G401.6 (cell line): ENCODE results near the gene RAPGEF4.

Experiments
- FAIRE-seq: peaks from 2 replicates; lab custom pipeline; 2012; peaks lifted over from hg19 to GRCh38; lab: Jason Lieb, UNC

The RAPGEF4 gene

DNA sequence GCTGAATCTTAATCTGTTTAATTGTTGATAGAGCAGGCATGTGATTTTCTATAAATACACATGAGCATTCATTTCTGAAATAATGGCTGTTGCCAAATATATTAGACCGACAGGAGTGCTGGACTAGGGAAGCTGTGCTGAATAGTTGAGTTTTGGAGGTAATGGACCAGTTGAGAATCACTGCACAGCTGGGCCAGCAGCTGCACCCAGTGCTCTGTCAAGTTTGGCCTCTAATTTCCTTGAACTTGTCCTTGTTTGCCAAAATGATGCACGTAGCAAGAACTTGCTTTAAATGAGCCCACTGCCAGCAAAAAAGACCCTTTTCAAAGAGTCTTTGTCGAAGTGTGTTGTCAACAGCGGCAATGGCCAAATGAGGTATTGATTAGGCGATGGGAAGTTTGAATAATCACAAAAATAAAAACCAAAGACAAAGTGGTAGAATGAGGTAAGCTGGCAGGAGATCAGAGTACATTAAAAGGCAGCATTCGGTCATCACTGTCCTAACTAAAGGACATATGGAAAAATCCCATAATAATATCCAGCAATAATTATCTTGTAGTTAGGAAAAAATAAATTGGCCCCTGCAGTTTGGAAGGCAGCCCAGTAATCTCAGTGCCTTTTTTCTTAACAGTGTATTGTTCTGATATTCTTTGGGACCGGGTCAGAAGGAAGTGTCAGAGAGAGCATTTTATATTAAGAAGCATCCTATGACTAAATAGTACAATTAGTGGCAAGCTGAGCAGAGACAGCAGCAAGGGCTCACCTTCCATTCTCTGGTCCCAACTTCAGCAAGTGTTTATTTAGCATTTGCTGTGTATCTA, 126.2 kb downstream of the RAPGEF4 start:
- FAIRE-seq, result no peak

GRCh38 chr2:172863341-172863740, 127.7 kb downstream of the RAPGEF4 start:
- no peak for FAIRE-seq

DNA sequence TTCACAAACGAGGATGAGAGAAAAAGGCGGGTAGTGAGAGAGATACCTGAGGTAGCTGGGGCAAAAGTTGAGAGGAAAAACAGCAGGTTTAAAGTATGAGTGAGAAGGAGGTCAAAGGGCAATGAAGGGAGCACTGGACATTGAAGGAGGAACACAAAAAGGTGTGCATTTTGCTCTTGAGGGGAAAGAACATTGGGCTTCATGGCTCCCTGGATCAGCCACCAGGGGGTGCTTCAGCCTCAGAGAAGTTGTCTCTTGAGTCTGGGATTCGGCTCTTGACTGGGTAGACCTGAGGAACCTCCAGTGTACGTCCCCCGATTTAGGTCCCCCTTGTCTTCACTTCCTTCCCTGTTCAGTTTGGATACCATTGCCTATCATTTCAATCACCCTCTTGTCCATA, 128.5 kb downstream of the RAPGEF4 start:
- FAIRE-seq, result no peak

- FAIRE-seq, result no peak
Observed at GRCh38 chr2:172865422-172865821, 129.8 kb downstream of the RAPGEF4 start.

GRCh38 chr2:172869861-172870260, 134.2 kb downstream of the RAPGEF4 start:
- no peak for FAIRE-seq

DNA sequence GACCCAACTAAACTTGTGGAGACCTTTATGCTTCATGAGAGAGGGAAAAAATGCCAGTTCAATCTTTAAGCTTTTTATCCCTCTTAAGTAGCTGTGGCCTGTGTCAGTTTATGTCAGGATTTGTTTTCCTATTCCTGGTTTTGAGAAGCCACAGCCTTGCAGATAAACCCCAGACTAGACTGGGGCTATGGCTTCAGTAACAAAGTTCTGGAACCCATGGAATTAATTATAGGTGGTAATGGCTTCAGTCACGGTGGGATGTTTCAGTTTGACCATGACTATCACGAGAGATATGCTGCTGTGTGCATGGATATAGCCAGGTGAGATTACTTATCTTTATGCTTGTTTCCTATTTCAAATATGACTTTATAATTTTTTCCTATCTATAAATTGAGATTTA, 134.8 kb downstream of the RAPGEF4 start:
- no peak for FAIRE-seq

- no peak for FAIRE-seq
Observed at GRCh38 chr2:172877826-172878225, 142.2 kb downstream of the RAPGEF4 start.

DNA sequence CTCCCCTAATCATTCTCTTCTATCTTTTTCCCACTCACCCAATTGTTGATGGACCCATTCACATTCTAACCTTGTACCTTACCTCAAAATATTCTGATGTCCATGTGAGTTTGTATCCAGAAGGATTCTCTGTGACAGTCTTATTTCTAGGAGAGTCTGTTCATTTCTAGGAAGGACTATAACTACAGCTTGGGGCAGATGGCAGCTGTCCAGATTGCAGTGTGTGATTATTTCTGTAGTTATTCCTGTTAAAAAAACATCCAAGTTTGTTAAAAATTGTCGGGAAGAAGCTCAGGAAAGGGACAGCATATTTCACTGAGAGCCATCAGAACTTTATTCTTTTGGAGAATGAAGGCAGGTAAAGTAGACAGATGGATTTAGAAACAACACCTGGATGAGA, 142.6 kb downstream of the RAPGEF4 start:
- FAIRE-seq, result no peak

GRCh38 chr2:172884336-172884735, 148.7 kb downstream of the RAPGEF4 start:
- no peak for FAIRE-seq

- no peak for FAIRE-seq
Observed at GRCh38 chr2:172885996-172886395, 150.4 kb downstream of the RAPGEF4 start.

- no peak for FAIRE-seq
Observed at GRCh38 chr2:172887280-172887679, 151.6 kb downstream of the RAPGEF4 start.

DNA sequence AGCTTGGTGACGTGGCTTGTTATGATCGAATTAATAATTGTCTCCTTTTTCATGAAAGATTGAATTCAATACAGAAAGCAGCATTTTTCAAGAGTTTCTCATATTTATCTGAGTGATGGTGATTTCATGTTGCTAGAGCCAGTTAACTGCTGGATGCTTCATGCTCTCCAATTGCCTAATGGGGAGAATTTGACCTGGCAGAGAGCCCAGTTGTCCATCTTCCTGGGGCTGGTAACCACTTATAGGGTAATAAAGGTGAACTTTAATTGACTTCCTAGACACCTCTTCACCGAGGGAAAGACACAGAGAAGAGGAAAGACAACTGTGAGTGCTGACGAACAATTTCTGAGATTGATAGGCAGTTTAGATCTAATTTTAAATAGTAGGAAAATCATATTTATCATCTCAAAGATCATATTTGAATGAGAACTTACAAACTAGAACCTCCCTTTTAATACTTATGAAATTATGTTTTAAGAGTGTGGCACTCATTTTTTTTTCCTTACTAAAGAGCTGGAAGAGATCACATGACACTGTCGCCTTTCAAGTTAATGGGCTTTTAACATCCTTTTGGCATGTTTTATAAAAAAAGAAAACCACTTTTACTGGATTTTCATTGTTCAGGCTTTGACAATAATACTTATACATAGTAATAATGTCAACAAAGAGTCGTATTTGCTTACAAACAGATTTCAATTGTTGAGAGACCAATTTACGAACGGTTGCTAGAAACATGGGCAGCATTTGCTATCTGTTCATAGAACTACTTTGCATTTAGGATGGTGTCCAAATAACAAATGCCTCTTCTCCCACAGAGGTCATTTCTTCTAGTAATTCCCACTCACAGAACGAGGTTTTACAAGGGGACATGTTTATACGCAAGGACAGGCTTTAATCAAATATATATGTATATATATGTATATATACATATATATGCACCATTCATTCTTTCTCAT, 153.3 kb downstream of the RAPGEF4 start:
- no peak for FAIRE-seq

DNA sequence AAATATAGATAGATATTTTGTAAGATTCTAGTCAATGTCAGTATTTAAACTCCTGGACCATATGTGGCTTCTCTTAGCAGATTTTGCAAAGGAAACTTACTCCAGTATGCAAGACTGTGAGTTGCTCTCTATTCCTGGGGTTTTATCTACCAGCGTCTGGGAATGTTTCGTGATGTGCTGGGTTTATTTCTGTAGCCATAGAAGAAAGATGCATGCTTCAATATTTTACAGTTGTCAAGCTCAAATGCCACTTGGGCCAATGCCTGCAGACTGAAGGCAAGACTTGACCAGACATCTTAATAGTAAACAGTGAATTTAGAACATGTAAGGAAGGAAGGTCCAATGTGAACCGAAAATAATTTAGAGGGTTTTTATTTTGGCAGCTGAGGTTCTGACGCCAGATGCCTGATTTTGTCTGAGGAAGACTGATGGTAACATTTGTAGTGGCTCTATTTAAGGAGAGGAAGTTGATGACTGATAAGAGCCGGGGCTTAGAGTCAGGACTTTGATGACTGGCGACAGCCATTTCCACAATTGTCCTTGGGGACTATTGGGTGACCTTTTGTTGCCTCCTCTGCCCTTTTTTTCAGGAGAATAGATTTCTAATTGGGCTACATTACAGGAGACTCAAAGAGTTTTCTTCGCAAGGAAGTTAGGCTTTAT, 154.3 kb downstream of the RAPGEF4 start:
- FAIRE-seq, result no peak

GRCh38 chr2:172893111-172893510, 157.5 kb downstream of the RAPGEF4 start:
- FAIRE-seq, result no peak

- no peak for FAIRE-seq
Observed at GRCh38 chr2:172893671-172894070, 158.0 kb downstream of the RAPGEF4 start.

DNA sequence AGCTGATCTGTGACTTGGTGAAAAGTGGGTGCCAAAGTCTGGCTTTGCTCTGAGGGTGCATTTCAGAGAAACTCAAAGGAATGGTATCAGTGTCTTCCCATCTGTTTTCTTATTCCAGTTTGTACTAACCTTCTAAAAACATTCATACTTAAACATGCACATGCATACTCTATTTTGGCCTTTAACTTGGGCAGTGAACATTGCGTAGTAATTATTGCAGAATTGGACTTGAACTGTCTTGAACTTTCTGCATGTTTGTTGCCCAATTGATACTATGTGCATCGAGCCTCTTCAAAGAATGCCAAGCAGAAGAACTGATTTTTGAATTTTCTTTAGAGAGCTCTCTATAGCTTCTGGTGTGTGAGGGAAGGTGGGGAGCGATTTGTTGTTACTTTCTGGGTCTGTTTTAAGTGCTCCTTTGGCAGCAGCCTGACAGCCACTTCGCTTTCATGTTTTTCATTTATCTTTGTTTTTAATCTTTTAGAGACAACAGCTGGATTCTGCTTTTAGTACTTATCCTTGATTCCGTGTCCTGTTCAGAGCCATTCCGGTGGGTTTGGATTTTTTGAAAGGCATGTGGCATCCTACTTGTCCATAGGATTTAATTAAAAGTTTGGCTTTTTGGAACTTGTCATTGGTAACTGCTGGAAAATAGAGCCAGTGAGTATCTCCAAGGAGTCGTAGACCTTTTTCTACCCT, 159.2 kb downstream of the RAPGEF4 start:
- FAIRE-seq, result no peak

GRCh38 chr2:172896661-172897081, 161.0 kb downstream of the RAPGEF4 start:
- FAIRE-seq, result no peak

DNA sequence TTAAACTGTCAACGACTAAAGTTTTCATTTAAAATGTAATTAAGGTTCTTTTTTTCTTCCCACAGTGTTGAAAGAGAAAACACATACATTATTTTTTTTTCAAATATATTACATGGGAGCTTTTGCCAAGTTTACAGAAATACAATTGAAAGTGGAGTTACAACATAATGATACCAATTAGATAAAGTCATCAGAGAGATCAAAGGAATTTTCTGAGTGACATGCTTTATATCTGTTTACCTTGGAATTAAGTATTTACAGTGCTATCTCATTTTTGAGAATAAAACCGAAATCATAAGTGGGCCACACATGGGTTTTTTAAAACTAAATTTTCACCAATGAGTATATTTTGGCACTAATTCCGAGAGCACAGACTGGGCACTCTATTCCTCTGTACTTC, 165.2 kb downstream of the RAPGEF4 start:
- no peak for FAIRE-seq

GRCh38 chr2:172901913-172902312, 166.3 kb downstream of the RAPGEF4 start:
- no peak for FAIRE-seq

- FAIRE-seq, result no peak
Observed at GRCh38 chr2:172904236-172904635, 168.6 kb downstream of the RAPGEF4 start.

DNA sequence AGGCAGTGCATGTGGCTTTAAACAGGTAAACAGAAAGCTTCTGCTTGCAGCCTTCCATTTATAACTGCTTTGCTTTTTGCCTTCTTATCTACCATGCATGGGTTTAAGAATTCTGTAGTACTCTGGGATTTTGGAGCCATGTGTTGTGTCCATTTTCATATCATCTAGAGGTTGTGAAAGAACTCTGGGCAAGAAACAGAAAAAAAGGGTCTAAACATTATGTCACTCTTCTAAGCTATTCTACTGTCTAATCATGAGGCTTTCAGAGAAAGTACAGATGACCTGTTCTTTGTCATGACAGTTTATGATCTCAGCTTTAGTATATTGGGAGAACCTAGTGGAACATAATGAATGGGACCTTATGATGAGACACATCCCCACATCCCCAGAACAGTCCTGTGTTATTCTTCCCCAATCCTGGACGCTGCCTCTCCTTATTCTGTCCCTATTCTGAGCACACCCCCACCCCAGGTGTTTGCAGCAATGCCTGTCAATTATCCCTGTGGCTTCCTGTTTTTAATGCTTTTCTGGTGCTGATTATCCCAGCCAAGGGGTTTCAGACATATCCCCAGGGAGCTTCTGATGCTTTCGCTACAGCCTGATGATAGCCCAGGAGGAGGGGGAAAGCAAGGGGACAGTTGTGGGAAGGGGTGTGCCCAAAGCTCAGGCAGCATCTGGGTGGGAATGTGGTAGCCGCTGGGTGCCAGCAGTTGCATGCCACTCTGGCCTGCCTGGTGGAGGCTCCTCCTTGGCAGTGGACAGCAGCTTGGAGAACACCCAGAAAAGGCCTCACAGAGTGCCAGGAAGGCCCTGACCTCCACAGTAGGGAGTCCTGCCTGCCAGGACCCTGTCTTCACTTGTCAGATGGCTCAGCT, 170.5 kb downstream of the RAPGEF4 start:
- FAIRE-seq, result no peak
